GM15510 (cell line): ENCODE measurements around the gene KIF5A.

Source experiments
- POLR2A ChIP-seq: IDR thresholded peaks from 3 replicates; pipeline ENCODE4 v1.6.1; 2011; ENCODE audit warnings: borderline replicate concordance; ENCODE audit not compliant: insufficient read length; ENCODE audit errors: extremely low read depth

KIF5A gene

GRCh38 chr12:57568838-57569237 is 19.0 kb downstream of the KIF5A start:
- no peak for TF ChIP-seq POLR2A

- no peak for TF ChIP-seq POLR2A
Observed at GRCh38 chr12:57569858-57570257, 20.0 kb downstream of the KIF5A start.

DNA sequence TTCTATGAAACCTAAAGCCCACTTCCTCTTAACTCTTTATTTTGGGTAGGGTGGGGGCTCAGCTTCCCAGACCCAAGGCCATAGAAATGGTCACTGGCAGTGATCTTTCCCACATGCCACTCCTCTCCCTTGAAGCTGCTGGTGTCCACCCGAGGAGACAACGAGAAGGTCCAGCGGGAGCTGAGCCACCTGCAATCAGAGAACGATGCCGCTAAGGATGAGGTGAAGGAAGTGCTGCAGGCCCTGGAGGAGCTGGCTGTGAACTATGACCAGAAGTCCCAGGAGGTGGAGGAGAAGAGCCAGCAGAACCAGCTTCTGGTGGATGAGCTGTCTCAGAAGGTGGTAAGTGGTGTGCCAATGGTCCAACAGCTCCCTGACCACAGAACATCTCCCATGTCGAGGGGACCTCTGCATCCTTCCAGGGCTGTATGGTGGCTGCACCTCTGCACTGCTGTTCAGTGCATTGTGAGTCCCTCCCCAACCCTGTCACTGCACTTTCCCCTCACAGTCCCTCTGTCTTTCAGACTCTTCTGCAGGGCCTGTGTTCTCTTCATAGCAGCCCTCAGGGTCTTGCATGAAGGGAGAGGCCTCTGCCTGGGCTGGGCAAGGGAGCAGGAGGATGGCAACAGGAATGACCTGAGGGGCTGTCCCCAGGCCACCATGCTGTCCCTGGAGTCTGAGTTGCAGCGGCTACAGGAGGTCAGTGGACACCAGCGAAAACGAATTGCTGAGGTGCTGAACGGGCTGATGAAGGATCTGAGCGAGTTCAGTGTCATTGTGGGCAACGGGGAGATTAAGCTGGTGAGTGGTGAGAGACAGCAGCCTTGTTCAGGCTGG is 22.3 kb downstream of the KIF5A start:
- no peak for TF ChIP-seq POLR2A

DNA sequence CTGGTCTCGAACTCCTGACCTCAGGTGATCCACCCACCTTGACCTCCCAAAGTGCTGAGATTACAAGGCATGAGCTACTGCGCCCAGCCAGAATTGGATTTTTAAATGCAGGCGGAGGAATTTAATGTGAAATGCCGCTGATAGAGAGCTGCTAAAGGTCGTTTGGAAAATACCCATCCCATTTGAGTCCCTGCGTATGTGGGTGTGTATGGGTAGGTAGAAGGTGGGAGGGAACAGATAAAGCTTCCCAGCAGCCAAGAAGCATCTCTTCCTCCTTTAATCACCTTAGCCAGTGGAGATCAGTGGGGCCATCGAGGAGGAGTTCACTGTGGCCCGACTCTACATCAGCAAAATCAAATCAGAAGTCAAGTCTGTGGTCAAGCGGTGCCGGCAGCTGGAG is 25.0 kb downstream of the KIF5A start:
- TF ChIP-seq POLR2A: no peak

GRCh38 chr12:57575771-57576612 is 26.1 kb downstream of the KIF5A start:
- no peak for TF ChIP-seq POLR2A

DNA sequence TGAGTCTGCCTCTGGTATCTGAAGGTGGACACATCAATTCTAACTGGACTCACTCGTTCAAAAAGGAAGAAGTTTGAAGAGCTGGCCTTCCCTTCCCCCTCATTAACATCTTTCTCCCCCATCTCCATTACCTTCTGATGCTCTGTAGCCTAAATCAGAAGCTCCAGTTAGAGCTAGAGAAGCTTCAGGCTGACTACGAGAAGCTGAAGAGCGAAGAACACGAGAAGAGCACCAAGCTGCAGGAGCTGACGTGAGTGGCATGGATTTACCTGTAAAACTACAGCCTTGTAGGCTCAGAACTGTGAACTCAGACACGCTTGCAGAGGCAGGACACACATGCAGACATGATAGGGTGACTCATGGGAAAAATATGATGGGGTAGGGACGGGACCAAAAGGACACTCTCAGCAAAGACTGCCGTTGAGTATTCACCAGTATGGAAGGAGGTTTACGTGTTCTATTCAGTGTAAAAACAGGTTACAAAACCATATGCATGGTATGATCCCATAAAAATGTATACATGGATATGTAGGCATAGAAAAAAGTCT is 26.8 kb downstream of the KIF5A start:
- no peak for TF ChIP-seq POLR2A

DNA sequence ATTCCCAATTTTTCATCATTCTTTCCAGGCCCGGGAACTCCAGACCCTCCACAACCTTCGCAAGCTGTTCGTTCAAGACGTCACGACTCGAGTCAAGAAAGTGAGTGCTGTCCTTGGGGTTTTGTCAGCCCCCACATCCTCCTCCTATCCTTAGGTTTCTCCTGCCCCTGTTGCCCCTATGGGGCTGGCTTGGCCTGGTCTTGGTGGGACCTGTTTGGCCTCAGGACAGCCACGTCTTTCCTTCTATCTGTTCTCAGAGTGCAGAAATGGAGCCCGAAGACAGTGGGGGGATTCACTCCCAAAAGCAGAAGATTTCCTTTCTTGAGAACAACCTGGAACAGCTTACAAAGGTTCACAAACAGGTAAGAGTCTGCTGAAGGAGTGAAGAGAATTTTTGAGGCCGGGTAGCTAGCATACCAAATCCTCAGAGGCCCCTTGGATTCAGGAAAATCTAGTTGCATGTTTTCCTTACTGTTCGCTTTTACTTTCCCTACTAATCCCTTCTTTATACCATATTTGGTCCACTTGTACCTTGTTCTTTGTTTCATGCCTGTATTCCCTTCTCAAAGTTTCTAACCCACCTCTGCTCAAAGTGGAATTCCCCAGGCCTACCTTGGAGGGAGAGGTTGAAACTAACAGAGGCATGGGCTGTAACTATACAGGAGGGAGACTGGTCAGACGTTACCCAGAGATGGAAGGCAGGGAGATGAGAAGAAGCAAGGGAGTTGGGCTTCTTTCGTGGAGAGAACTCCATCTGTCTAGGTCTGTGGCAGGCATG is 28.3 kb downstream of the KIF5A start:
- TF ChIP-seq POLR2A: no peak

GRCh38 chr12:57579011-57579410 is 29.2 kb downstream of the KIF5A start:
- no peak for TF ChIP-seq POLR2A

GRCh38 chr12:57579677-57580465 is 30.0 kb downstream of the KIF5A start:
- no peak for TF ChIP-seq POLR2A

GRCh38 chr12:57580466-57580795 is 30.6 kb downstream of the KIF5A start:
- no peak for TF ChIP-seq POLR2A

GRCh38 chr12:57581802-57582201 is 32.0 kb downstream of the KIF5A start:
- no peak for TF ChIP-seq POLR2A

- TF ChIP-seq POLR2A: no peak
Observed at GRCh38 chr12:57582440-57582839, 32.6 kb downstream of the KIF5A start.

DNA sequence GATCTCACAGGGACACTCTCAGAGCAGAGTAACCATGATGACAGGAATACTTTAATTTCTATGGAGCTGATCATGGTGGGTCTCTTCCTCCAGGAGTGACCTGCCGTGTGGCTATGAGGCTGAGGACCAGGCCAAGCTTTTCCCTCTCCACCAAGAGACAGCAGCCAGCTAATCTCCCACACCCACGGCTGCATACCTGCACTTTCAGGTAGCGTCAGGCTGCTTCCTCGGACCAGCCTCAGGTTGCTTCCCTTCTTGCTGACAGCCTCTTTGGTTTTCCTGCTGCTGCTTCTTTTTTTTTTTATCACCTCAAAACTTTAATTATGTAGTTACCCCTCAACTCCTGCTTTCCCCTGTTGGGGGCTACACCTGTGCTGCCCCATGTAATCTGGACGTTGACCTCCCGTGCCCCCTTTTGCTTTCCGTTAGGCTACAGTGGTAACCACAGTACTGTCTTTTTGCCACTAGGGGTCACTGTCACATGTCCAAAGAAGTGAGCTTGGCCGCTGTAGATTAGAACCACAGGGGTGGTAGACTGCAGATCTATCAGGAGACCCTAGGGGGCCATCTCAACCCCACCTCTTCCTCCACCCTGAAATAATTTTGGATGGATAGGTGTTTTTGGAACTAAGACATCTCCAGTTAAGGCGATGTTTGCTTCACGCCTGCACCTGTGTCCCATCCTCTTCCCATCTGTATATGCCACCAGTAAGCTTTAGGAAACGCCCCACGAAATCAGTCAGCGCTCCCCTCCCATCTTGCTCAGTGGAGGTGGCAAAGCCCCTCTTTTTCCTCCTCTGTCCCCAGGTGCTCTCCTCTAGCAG is 33.4 kb downstream of the KIF5A start:
- no peak for TF ChIP-seq POLR2A
